Stimulated activated CD4-positive, alpha-beta T cell treated with anti-CD3 and anti-CD28 coated beads, Interleukin-15, amount 100 ng/mL, for 1 hour (primary cell): ENCODE measurements around the gene NANS.

Experiments used
- DNase-seq, 2 donors: peaks; one replicate each; pipeline ENCODE4 v3.0.0-alpha.2; 2020; ENCODE audit warnings: low read depth in 1 of 2, low spot score in 1 of 2

Gene NANS

GRCh38 chr9:98130576-98131228 is 74.2 kb downstream of the NANS start:
- DNase-seq, result no peak

- no peak for DNase-seq
Observed at GRCh38 chr9:98132158-98132557, 75.6 kb downstream of the NANS start.
